Ovary (tissue), 3 donors: ENCODE results near the gene HPCAL1.

Source experiments
- EP300 ChIP-seq: sonication (generic); formaldehyde crosslinking; IDR thresholded peaks from one replicate; pipeline ENCODE4 v1.6.1; 2017; ENCODE audit warnings: antibody characterized with exemption
- TF ChIP-seq, protein P1 (sequence below), 3 donors: fragments of 450-650 bp in 2 of 3; fragments of 200-600 bp in 1 of 3; IDR thresholded peaks; one replicate each; pipeline versions ENCODE4 v1.5.1 to v1.8.0; 2016 to 2022; ENCODE audit warnings: antibody characterized with exemption in 3 of 3, mild to moderate bottlenecking in 1 of 3
- donor health status: DM: no; HTN: no; CAD: no.

DNA sequence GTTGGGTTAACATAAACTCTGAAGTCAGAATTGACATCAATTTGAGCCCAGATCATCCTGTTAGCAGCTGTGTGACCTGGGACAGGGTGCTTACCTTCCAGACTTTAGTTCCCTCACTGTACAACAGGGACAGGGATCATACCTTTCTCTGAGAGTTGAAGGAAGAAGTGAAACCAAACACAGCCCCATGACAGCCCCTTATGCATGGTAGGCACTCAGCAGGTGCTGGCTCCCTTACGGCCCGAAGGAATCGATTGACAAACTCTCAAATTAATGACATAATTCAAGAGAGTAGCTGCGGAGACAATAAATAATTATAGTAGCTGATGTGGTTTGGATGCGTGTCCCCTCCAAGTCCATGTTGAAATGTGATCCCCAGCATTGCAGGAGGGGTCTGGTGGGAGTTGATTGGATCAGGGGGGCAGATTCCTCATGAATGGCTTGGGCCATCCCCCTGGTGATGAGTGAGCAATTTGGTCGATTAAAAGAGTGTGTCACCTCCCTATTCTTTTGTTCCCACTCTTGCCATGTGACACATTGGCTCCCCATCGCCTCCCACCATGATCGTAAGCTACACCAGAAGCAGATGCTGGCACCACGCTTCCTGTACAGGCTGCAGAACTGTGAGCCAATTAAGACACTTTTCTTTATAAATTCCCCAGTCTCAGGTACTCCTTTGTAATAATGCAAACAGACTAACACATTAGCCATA, 73.0 kb downstream of the HPCAL1 start:
- TF ChIP-seq, protein P1, sequence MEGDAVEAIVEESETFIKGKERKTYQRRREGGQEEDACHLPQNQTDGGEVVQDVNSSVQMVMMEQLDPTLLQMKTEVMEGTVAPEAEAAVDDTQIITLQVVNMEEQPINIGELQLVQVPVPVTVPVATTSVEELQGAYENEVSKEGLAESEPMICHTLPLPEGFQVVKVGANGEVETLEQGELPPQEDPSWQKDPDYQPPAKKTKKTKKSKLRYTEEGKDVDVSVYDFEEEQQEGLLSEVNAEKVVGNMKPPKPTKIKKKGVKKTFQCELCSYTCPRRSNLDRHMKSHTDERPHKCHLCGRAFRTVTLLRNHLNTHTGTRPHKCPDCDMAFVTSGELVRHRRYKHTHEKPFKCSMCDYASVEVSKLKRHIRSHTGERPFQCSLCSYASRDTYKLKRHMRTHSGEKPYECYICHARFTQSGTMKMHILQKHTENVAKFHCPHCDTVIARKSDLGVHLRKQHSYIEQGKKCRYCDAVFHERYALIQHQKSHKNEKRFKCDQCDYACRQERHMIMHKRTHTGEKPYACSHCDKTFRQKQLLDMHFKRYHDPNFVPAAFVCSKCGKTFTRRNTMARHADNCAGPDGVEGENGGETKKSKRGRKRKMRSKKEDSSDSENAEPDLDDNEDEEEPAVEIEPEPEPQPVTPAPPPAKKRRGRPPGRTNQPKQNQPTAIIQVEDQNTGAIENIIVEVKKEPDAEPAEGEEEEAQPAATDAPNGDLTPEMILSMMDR (IDR thresholded peaks at IDR 0.05) = no peak
- no peak for TF ChIP-seq EP300
